Measurements from ENCODE around the gene SHKBP1.
"Not testable (repeated sequence)": the region's sequence is repeated elsewhere in the genome, so short reads cannot be mapped to it uniquely, and the experiment has no call there.

SHKBP1 gene

GRCh38 chr19:40555978-40556689, 20.5 kb upstream of the SHKBP1 start:
- DNase-seq (ENCODE audit: low read depth in 2 of 2), result no peak

GRCh38 chr19:40556953-40557530, 19.6 kb upstream of the SHKBP1 start:
- DNase-seq (ENCODE audit: low read depth in 2 of 2), result no peak

DNA sequence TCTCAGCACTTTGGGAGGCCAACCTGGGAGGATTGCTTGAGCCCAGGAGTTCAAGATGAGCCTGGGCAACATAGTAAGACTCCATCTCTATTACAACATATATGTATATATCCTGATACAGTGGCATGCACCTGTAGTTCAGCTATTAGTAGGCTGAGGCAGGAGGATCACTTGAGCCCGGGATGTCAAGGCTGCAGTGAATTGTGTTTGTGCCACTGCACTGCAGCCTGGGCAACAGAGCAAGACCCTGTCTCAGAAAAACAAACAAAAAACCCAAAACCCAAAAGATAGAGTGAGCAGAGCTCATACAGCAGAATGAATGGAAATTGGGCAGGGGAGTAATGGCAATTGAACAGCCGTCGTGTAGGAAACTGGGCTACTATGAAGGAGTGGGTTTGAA, 17.3 kb upstream of the SHKBP1 start:
- no peak for DNase-seq (ENCODE audit: low read depth in 2 of 2)

- no peak for DNase-seq (ENCODE audit: low read depth in 2 of 2)
Measured at GRCh38 chr19:40560092-40560507, 16.6 kb upstream of the SHKBP1 start.

- DNase-seq (ENCODE audit: low read depth in 2 of 2), result no peak
Measured at GRCh38 chr19:40561947-40562346, 14.7 kb upstream of the SHKBP1 start.

GRCh38 chr19:40564535-40564934, 12.1 kb upstream of the SHKBP1 start:
- DNase-seq (ENCODE audit: low read depth in 2 of 2), result not testable (repeated sequence)

- DNase-seq (ENCODE audit: low read depth in 2 of 2), result no peak
Measured at GRCh38 chr19:40565355-40565754, 11.3 kb upstream of the SHKBP1 start.

DNA sequence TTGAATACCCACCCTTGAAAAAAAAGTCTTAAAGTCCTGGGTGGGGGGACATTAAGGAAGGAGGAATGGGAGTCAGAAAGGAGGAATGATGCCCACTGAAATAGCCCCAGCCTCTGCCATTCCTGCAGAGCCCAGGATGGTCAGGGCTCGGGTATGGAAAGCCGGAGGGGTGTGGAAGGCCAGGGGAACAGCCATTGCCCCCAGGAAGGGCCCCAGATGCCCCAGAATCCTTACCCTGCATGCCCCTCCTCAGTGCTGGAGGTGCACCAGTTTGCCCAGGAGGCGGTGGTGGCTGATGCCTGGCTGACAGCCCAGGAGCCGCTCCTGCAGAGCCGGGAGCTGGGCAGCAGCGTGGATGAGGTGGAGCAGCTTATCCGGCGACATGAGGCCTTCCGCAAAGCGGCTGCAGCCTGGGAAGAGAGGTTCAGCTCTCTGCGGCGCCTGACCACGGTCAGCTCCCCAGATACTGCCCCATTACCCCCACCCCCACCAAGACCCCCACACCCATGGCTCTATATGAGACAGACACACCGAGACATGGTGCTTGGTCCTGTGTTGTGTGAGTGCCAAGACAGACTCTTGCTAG, 10.7 kb upstream of the SHKBP1 start:
- no peak for DNase-seq (ENCODE audit: low read depth in 2 of 2)

- no peak for DNase-seq (ENCODE audit: low read depth in 2 of 2)
Measured at GRCh38 chr19:40567040-40567749, 9.5 kb upstream of the SHKBP1 start.

- DNase-seq (ENCODE audit: low read depth in 2 of 2), result no peak
Measured at GRCh38 chr19:40567750-40568494, 8.8 kb upstream of the SHKBP1 start.

DNA sequence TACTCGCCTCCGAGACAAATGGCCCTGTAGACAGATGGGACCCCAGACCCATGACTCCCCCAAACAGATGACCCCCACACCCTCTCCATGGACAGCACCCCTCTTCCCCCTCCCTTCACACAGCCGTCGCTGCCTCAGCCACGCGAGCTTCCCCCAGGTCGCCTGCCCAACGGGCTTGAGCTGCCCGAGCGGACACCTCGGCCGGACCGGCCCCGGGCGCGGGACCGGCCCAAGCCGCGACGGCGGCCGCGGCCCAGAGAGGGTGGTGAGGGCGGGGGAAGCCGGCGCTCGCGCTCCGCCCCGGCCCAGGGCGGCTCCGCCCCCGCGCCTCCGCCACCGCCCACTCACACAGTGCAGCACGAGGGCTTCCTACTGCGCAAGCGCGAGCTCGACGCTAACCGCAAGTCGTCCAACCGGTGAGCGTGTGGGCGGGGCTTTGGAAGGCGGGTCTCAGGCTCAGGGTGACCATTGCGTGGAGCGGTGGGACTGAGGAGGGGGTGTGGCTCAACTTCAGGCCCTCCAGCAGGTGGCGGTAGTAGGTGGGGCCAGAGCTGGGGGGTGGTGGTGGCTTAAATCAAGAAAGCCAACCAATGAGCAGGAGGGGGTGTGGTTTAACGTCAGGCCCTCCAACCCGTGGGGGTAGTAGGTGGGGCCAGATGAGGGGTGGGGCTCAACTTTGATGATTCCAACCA, 6.2 kb upstream of the SHKBP1 start:
- peak; percentile 80 to 86 for DNase-seq (ENCODE audit: low read depth in 2 of 2)

- DNase-seq (ENCODE audit: low read depth in 2 of 2), result no peak
Measured at GRCh38 chr19:40571005-40571318, 5.7 kb upstream of the SHKBP1 start.

GRCh38 chr19:40571831-40572495, 4.7 kb upstream of the SHKBP1 start:
- DNase-seq (ENCODE audit: low read depth in 2 of 2), result no peak

- no peak for DNase-seq (ENCODE audit: low read depth in 2 of 2)
Measured at GRCh38 chr19:40575326-40575725, 1.3 kb upstream of the SHKBP1 start.

DNA sequence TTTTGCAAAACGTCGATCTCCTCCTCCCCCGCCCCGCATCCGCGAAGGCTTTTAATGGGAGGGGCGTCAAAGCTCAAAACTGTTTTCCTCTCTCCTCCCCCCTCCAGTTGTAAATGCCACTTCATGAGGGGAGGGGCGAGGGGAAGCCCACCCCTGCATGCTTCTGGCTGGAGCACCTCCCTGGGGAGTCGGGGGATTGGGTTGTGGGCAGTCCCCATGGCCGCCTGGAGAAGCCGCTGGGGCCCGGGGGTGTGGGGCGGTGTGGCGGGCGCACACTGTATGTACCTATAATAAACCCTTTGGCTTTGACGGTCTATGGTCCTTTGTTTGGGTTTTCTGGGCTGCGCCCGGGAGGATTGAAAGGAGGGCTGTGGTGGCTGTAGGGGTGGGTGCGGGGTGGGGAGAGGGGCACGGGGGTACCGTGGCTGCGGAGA, 505 bp upstream of the SHKBP1 start:
- no peak for DNase-seq (ENCODE audit: low read depth in 2 of 2)

DNA sequence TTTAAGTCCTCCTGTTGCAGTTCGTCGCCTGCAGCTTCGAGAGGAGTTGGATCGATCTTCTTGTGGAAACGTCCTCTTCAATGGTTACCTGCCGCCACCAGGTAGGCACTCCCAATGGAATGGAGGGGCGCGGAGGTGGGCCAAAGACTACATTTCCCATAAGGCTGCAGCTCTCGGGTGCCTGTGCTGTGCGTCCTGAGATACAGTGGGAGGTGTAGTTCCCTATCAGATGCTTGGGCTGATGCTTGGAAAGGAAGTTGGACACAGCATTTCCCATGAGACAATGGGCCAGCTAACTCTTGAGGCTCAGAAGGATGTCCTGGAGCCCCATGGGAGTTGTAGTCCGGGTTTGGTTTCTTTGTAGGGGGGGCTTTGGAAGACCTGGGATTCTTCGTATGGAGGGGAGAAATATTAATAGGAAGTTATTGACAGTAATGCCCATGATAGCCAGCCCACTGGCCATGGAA, 1.8 kb downstream of the SHKBP1 start:
- DNase-seq (ENCODE audit: low read depth in 2 of 2), result no peak

- no peak for DNase-seq (ENCODE audit: low read depth in 2 of 2)
Measured at GRCh38 chr19:40580619-40581018, 3.9 kb downstream of the SHKBP1 start.

DNA sequence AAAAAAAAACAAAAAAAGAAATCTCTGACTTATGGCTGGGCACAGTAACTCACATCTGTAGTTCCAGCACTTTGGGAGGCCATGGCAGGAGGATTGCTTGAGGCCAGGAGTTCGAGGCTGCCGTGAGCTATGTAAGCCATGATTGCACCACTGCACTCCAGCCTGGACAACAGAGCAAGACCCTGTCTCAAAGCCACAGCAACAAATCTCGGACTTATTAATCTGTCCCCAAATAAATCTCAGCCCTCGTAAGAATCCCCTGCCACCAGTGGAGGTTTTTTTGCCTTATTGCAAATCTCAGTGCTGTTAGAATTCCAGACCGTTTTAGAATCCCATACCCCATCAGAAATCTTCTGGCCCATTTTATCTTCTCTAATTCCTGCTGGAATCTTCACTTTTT, 4.9 kb downstream of the SHKBP1 start:
- no peak for DNase-seq (ENCODE audit: low read depth in 2 of 2)

DNA sequence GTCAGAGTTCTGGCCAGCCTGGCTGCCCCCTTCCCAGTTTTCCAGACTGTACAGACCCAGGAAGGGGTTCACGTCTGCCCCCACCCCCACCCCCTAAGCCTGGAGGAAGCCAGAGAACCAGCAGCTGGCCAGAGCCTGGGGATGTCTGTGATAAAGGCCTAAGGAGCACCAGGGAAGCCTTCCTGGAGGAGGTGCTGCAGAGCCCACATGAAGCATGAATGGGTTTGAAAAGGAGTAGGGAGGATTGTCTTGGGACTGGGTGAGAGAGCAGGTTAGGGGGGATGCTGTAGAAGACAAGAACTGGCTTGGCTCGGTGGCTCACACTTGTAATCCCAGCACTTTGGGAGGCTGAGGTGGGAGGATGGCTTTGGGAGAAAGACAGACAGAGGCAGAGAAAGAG, 5.8 kb downstream of the SHKBP1 start:
- DNase-seq (ENCODE audit: low read depth in 2 of 2), result no peak

DNA sequence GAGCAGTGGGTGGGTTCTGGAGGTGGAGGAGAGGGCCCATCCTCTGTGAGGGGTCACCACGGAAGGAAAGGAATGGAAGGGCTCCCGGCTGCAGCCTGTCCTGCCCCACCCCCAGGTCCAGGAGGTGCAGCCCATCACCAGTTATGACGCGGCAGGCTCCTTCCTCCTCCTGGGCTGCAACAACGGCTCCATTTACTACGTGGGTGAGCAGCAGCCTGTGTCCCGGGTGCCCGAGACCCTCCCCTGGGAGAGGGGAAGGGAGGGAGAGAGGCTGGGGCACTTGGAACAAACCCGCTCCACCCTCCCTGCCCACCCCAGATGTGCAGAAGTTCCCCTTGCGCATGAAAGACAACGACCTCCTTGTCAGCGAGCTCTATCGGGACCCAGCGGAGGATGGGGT, 6.6 kb downstream of the SHKBP1 start:
- DNase-seq (ENCODE audit: low read depth in 2 of 2), result no peak

DNA sequence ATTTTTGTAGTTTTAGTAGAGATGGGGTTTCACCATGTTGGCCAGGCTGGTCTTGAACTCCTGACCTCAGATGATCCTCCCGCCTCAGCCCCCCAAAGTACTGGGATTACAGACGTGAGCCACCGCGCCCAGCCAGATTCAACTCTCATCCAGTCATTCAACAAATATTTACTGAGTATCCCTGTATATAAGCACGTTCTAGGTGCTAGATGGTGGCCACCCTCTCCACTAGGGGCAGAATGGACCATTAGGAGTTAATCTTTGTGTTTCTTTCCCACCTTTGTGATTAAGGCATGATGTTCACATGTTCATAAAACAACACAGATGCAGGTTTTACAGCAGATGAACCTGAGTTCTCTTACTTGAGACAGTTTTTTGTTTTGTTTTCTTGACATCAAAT, 7.3 kb downstream of the SHKBP1 start:
- DNase-seq (ENCODE audit: low read depth in 2 of 2), result no peak

All from stimulated activated CD8-positive, alpha-beta memory T cell treated with anti-CD3 and anti-CD28 coated beads, Interleukin-7, amount 100 ng/mL, for 1 hour (primary cell).